Keratinocyte (primary cell): Measurements from ENCODE around the gene SH3GL3.

Source experiments
- CTCF ChIP-seq, 3 experiments: IDR thresholded peaks in 1 of 3; conservative IDR thresholded peaks in 1 of 3; optimal IDR thresholded peaks in 1 of 3; 2 replicates in 2 of 3; 3 replicates in 1 of 3; pipeline versions ENCODE3 to v1.5.1; 2011; ENCODE audit warnings: low read length in 3 of 3, mild to moderate bottlenecking in 3 of 3, moderate library complexity in 2 of 3, control low read depth in 1 of 3, inconsistent platforms in 1 of 3; ENCODE audit not compliant: insufficient read depth in 2 of 3; ENCODE audit errors: extremely low read depth in 1 of 3
- EZH2 ChIP-seq: IDR thresholded peaks from one replicate; pipeline ENCODE4 v1.6.1; 2012; ENCODE audit warnings: inconsistent platforms, mild to moderate bottlenecking, low read length, moderate library complexity

- TF ChIP-seq CTCF (optimal IDR thresholded peaks at IDR 0.05 in 1 of 3, IDR thresholded peaks at IDR 0.05 in 1 of 3, conservative IDR thresholded peaks at IDR 0.05 in 1 of 3; ENCODE audit: extremely low read depth in 1 of 3, insufficient read depth in 2 of 3, low read length in 3 of 3) (no peak), EZH2 (no peak)
Measured at GRCh38 chr15:83470887-83471286, 23.7 kb downstream of the SH3GL3 start.
